ENCODE results near the gene ATP6V1B1.

ATP6V1B1 gene

GRCh38 chr2:70985283-70985688 is 49.6 kb downstream of the ATP6V1B1 start:
- no peaks in the 10 kb centered on the region for H3K27me3 ChIP-seq
- H3K4me3 ChIP-seq (ENCODE audit: low read depth in 1 of 2, low read length in 1 of 2), result no peak overlapping the region
- peaks cover 49% of the 10 kb centered on the region for H3K36me3 ChIP-seq
- H3K4me1 ChIP-seq (ENCODE audit: control insufficient read depth in 1 of 2, insufficient read depth in 1 of 2, low read depth in 1 of 2, low read length in 1 of 2), result peaks cover 0 to 8% of the 10 kb centered on the region in 2 experiments
- no peak for TF ChIP-seq CTCF (IDR thresholded peaks at IDR 0.05)
- no peaks in the 10 kb centered on the region for H3K9me3 ChIP-seq
- no peak overlapping the region for H3K27ac ChIP-seq

- no peak for TF ChIP-seq CTCF (IDR thresholded peaks at IDR 0.05)
- H3K27ac ChIP-seq, result no peak overlapping the region
- H3K27me3 ChIP-seq, result no peaks in the 10 kb centered on the region
- H3K9me3 ChIP-seq, result no peaks in the 10 kb centered on the region
- H3K36me3 ChIP-seq, result peaks cover 55% of the 10 kb centered on the region
- H3K4me1 ChIP-seq (ENCODE audit: control insufficient read depth in 1 of 2, insufficient read depth in 1 of 2, low read depth in 1 of 2, low read length in 1 of 2), result peaks cover 0 to 8% of the 10 kb centered on the region in 2 experiments
- no peak overlapping the region for H3K4me3 ChIP-seq (ENCODE audit: low read depth in 1 of 2, low read length in 1 of 2)
These were observed 50.3 kb downstream of the ATP6V1B1 start for GRCh38 chr2:70985956-70986355.

- peaks cover 62% of the 10 kb centered on the region for H3K36me3 ChIP-seq
- H3K9me3 ChIP-seq, result no peaks in the 10 kb centered on the region
- no peak overlapping the region for H3K27ac ChIP-seq
- H3K4me1 ChIP-seq (ENCODE audit: control insufficient read depth in 1 of 2, insufficient read depth in 1 of 2, low read depth in 1 of 2, low read length in 1 of 2), result peaks cover 0 to 8% of the 10 kb centered on the region in 2 experiments
- H3K27me3 ChIP-seq, result no peaks in the 10 kb centered on the region
- H3K4me3 ChIP-seq (ENCODE audit: low read depth in 1 of 2, low read length in 1 of 2), result no peak overlapping the region
- no peak for TF ChIP-seq CTCF (IDR thresholded peaks at IDR 0.05)
These were observed 50.9 kb downstream of the ATP6V1B1 start for GRCh38 chr2:70986499-70987189.

- Histone ChIP-seq H3K9me3 (no peaks in the 10 kb centered on the region), H3K4me3 (ENCODE audit: low read depth in 1 of 2, low read length in 1 of 2) (no peak overlapping the region), H3K4me1 (ENCODE audit: control insufficient read depth in 1 of 2, insufficient read depth in 1 of 2, low read depth in 1 of 2, low read length in 1 of 2) (peaks cover 0 to 8% of the 10 kb centered on the region in 2 experiments), H3K27me3 (no peaks in the 10 kb centered on the region), H3K36me3 (peaks cover 65% of the 10 kb centered on the region), H3K27ac (no peak overlapping the region)
- TF ChIP-seq CTCF (IDR thresholded peaks at IDR 0.05), result no peak
These were observed 51.7 kb downstream of the ATP6V1B1 start for GRCh38 chr2:70987386-70987785.

GRCh38 chr2:70988151-70988550 is 52.5 kb downstream of the ATP6V1B1 start:
- H3K4me3 ChIP-seq (ENCODE audit: low read depth in 1 of 2, low read length in 1 of 2), result no peak overlapping the region
- no peaks in the 10 kb centered on the region for H3K27me3 ChIP-seq
- H3K9me3 ChIP-seq, result no peaks in the 10 kb centered on the region
- H3K36me3 ChIP-seq, result peaks cover 65% of the 10 kb centered on the region
- peaks cover 6 to 14% of the 10 kb centered on the region in 2 experiments for H3K4me1 ChIP-seq (ENCODE audit: control insufficient read depth in 1 of 2, insufficient read depth in 1 of 2, low read depth in 1 of 2, low read length in 1 of 2)
- TF ChIP-seq CTCF (IDR thresholded peaks at IDR 0.05), result no peak
- H3K27ac ChIP-seq, result no peak overlapping the region
